GM21786 (cell line): Measurements from ENCODE around the gene CDON.

Source experiments
- ATAC-seq: cut with Tn5 transposase; IDR thresholded peaks from one replicate; pipeline ENCODE4 v1.9.1; 2021; ENCODE audit not compliant: unreplicated experiment

CDON gene

DNA sequence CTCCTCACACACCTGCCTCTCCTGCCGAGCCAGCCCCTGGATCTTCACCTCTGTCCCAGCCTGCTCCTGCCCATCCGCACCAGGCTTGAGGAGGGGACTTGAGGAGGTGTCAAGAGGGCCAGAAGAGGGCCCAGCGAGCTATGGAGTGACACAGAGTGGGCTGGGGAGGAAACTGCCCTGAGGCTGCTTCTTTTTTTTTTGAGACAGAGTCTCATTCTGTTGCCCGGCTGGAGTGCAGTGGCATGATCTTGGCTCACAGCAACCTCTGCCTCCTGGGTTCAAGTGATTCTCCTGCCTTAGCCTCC lies 21.9 kb upstream of the CDON start:
- ATAC-seq = no peak

GRCh38 chr11:126083829-126084607 lies 21.4 kb upstream of the CDON start:
- ATAC-seq = no peak

DNA sequence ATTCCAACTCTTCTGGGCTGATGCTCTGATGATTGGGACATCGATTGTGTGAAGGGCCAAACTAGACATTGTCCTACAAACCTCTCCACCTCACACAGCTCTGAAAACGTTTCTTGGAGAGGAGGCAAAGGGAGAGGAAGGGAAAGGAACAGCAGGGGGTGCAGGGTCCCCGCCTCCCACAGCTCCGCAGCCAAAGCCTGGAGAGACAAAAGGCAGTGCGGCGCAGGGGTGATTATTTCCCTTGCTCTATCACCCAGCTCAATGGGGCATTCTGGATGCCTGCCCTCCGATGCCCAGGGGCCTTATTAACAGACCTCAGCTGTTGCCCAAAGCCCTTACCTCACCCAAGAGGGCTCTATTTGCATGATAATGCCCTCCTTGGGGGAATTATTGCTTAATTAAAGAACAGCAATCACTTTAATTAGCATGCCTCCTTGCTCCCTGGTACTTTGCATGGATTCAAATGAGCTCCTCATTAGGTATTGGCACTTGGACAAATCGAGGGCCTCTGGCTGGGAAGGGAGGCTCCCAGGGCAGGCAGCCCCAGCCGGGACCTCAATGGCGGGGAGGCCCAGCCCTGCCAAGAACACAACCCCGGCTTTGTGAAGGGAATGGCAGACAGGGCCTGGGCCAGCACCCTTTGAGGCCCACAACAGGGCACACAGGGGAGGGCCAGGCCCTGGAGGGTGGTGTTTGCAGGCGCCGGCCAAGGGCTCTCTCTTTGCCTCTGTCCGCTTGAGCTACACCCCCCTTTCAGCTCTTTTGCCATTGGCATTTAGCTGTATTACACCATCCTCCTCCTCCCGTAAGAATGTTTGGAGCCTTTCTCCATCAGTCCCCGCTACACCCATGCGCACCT lies 19.8 kb upstream of the CDON start:
- no peak for ATAC-seq

DNA sequence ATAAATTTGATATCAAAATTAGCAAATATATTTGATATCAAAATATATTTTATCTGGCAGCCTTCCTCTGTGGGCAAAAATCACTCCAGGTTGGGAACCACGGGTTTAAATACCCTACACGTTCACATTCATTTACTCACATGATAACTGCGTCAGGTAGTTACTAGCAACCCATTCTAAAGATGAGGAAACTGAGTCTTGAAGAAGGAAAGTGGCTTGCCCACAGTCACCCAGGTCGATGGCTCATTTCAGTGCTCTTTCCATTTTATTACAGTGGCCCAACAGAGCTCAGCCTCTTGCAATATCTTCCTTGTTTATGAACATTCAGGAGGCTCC lies 19.2 kb upstream of the CDON start:
- no peak for ATAC-seq

DNA sequence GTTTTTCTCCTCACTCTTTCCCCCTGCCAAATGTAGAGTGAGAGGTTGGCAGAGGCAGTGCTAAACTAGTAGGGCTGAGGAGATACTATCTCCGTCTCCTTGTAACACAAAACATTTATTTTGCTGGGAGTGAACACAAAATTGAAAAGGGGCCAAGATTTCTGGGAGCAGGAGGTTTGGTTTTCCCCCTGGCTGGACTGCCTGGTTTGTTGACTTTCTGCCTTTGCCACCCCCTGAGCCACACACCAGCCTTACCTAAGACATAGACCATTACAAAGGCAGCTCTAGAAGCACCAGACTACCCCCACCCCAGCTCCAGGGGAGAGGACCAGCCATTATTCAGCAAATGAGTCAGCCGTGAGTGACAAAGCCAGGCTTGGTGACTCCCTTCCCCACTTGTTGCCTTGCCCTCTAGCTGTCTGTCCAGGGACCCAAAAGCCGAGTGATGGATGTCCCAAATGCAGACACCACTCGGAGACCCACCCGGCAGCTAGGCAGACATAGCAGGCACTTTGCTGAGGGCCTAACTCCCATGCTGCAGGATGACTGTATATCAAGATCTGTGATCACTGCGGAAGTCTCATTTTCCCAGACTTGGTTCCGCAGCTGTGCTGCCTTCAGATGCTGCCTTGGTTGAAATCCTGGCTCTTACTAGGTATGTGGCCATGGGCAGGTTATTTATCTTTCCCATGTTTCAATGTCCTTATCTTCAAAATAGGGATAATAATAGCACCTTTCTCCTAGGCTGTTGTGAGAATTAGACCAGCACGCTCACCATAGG lies 17.7 kb upstream of the CDON start:
- no peak for ATAC-seq

GRCh38 chr11:126079621-126080124 lies 17.0 kb upstream of the CDON start:
- ATAC-seq = no peak

GRCh38 chr11:126076641-126077040 lies 14.0 kb upstream of the CDON start:
- no peak for ATAC-seq

DNA sequence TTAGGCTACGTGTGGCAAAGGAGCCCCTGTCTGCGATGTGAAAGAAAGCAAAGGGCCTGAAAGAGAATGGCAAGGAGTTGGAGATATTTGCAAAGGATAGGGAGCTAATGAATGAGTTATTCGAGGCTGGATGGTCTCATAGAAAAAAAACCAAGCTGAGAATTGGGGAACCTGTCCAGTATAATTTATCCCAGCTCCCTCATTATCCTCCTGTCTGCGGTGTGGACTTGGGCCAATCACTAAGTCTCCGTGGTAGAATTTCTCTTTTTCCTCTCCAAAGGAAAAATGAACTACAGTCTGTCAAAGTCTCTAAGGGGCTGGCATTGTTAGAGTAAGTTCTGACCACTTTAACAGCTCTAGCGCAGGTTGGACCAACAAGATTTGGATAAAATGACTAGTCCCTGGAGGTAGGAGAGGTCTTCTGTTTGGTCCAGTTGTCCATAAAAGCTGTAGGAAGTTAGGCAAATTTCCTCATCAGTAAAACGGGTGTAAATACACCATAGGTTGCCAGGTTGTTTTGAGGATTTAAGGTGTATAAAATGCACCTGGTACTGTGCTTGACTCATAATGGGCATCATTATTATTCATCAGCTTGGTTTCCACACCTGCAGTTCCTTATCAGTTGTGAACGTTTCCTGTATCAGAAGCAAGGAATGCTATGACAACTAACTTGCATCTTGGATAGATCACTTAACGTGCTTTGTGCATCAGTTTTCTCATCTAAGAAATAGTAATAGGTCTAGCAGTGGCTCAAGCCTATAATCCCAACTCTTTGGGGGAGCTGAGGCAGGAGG lies 10.3 kb upstream of the CDON start:
- ATAC-seq = no peak

GRCh38 chr11:126072141-126072741 lies 9.6 kb upstream of the CDON start:
- ATAC-seq = no peak

DNA sequence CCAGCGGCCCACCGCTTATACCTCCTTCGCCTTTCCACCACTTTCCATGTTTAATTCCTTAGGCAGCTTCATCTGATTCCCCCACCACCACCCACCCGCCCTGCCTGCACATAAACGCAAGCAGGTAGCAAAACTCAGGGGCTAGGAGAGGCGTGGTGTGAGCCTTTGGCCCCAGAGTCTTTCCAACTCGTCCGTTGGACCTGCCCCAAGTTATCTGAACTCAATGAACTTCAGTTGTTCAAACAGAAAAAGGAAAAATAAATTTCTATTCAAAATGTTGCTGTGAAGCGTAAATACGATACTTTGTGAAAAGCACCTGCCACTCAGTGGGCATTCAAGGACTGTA lies 814 bp upstream of the CDON start:
- ATAC-seq = no peak

- no peak for ATAC-seq
Measured at GRCh38 chr11:126061707-126062678, 673 bp downstream of the CDON start.

DNA sequence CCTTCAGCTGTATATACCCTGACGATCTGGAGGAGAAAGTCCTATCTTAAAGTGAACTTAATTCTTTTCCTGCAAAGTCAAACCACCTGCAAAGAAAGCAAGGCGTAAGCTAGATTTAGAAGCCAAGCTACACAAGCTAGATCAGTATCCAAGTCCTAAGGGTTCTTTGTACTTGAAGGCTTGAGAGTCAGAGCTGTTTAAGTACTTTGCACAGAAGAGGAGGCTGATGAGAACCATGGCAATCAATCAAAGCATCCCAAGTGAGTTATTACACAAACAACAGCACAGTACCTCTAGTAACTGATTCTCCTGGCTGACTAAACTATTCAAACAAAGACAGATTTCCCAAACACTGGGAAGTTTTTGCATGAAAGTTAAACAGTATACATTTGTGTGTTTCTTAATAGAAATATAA lies 1.9 kb downstream of the CDON start:
- ATAC-seq = no peak

DNA sequence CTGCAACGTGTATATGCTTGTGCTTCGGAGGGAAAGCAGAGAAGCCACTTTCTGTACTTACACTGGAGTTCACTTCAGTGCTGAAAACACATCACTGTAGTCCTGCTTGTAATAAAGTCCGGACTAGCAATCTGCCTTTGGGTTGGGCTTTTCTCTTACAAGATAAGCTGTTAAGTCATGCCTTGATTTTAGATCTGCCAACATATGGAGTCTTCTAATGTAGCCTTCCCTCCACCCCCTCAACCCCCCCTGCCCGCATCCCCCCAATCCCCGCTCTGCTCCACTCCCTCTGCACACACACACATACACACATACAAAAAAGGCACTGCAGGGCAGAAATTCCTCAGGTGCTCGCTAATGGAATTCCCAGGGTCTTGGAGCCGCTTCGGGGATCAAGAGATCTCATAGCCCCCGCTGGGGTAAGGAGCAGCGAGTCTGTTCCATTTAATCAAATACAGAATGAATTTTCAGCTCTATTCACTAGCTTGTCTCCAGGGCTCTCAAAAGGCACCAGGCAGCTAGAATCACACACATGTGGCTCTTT lies 3.4 kb downstream of the CDON start:
- ATAC-seq = no peak

DNA sequence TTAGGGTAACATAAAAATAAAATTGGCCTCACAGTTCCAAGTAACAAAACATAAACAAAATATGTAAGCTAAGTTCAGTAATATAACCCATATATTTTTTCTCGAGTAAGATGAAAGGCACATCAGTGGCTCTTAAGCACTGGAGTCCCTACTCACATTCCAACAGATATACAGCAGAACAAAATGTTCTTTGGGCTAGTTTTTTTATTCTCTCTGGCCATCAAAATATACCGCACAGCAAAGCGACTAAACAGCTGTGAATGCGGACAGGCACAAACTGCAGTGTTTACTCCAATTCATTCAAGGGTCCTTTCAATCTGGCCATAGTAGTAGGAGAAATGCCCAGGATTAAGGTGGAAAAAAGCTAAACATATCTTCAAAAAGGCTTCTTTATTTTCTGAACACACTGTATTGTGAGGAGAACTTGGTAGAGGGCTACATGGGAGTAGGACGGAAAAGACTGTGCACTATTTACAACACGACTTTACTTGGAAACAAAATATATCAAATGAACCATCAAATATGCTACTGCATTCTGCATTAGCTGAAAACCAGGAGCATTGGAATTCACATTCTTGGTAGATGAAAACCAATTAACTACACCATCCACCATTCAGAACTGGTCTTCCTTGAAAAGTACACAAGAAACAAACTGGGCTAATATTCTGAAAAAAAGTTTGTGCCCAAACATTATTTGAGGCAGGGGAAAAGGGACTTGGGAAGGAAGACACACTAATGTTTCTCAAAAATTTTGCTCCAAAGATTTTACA lies 4.4 kb downstream of the CDON start:
- ATAC-seq = no peak

DNA sequence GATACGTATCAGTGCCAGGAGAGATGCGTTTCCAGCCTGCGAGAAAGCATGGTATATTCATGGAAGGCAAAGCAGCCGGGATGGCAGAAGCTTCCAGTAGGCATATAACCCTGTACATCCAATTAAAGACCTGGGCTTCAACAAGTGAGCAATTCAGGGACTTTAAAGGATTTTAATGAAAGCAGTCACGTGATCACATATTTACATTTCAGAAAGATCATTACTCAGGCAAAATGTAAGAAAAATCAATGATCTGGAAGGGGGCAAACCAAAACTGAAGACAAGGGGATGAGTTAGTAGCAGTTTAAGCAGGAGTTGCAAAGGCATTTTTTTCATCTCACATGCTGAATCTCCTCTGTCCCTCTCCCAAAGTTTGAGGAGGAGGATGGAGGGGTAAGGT lies 7.8 kb downstream of the CDON start:
- no peak for ATAC-seq

DNA sequence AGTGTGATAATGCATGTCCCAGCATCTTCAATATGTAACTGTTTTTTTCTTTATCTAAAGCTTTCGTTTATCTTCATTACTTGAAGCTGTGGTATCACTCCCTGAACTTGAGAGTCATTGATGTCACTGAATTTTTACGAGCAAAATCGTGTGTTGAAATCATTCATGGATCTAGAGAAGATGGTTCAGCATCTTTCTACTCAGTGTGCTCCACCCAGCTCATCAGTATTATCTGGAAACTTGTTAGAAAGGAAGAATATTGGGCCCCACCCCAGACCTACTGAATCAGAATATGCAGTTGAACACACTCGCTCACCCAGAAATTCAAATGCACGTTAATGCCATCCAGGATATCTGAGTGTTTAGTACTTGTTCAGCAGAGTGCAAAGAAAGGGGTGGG lies 8.3 kb downstream of the CDON start:
- ATAC-seq = no peak

DNA sequence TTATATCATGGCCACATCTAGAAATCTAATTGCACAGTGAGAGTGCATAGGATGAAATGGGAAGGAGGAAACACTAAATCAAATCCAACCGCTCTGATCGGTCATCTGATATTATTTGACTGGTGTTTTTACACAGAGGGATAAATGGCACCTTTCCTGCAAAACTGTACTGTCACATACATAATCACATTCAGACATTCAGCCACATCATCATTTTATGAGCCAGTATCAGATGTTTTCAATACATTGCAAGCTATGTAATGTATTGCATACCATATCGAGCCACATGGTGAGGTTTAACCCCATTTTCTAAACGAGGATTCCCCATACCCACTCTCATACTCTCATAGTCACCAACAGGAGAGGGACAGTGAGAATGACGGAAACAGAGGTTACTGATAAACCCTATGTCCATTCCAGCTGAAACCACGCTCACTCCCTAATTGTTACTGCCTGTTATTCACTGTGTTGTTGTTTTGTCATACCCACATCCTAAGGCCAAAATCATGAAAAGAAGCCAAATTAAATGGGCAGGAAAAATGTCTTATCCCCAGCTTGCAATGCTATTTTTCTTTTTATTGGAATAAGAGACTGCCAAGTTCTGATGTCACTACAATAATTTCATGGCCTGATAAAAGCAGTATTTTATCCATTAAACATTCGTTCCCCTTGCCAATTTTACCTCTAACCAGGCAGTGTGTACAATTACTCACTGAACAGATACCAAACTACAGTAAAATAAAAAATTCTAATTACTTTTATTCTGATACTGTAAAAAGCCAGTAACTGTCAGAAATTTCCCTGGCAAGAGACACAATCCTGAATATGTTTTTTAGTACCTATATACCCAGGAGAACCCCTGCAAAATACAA lies 9.0 kb downstream of the CDON start:
- no peak for ATAC-seq
